ENCODE data around the gene NRG4.
A peak's percentile ranks its signal among the peaks of the same experiment; 100 is the strongest.

Gene NRG4

GRCh38 chr15:75943246-75943645, 69.0 kb downstream of the NRG4 start:
- no peak overlapping the region for H2BK5ac ChIP-seq (ENCODE audit: low read depth, low read length, poor library complexity)
- H3K4me1 ChIP-seq (ENCODE audit: control insufficient read depth in 1 of 2, insufficient read depth in 2 of 2, low read length in 2 of 2), result no peaks in the 10 kb centered on the region
- no peak overlapping the region for H2BK120ac ChIP-seq (ENCODE audit: insufficient read depth, low read length, poor library complexity)
- H4K8ac ChIP-seq (ENCODE audit: low read depth, low read length), result no peak overlapping the region
- H3K27ac ChIP-seq (ENCODE audit: low read depth, low read length), result no peak overlapping the region
- no CpG with 5 or more reads among the region's 5 CpGs for WGBS (ENCODE audit: extremely low coverage, insufficient coverage, insufficient read length)
- H4K12ac ChIP-seq (ENCODE audit: low read depth, low read length), result no peak overlapping the region
- H4K91ac ChIP-seq (ENCODE audit: low read depth, low read length), result no peak overlapping the region
- DNase-seq, result no peak
- H3K9ac ChIP-seq (ENCODE audit: low read length), result no peak overlapping the region
- no peaks in the 10 kb centered on the region for H3K36me3 ChIP-seq (ENCODE audit: control insufficient read depth in 1 of 2, insufficient read depth in 2 of 2, low read length in 2 of 2)
- no peak overlapping the region for H2AFZ ChIP-seq (ENCODE audit: insufficient read depth, low read length, poor library complexity)
- H3K18ac ChIP-seq (ENCODE audit: low read length), result no peak overlapping the region
- H3K79me1 ChIP-seq (ENCODE audit: low read length), result no peaks in the 10 kb centered on the region
- H3K23ac ChIP-seq (ENCODE audit: low read length), result no peak overlapping the region
- no peak overlapping the region for H2BK12ac ChIP-seq (ENCODE audit: low read length)
- no peaks in the 10 kb centered on the region for H3K9me3 ChIP-seq (ENCODE audit: insufficient read depth, low read depth, low read length)
- no peak overlapping the region for H3K14ac ChIP-seq (ENCODE audit: low read length)
- H3K79me2 ChIP-seq (ENCODE audit: control insufficient read depth, insufficient read depth, low read length, poor library complexity), result no peaks in the 10 kb centered on the region
- H3K4ac ChIP-seq (ENCODE audit: low read depth, low read length), result no peak overlapping the region
- no peak overlapping the region for H2AK5ac ChIP-seq (ENCODE audit: low read length)
- no peak overlapping the region for H3K4me2 ChIP-seq (ENCODE audit: low read length)
- H3K4me3 ChIP-seq (ENCODE audit: low read depth, low read length), result no peak overlapping the region
- H3K27me3 ChIP-seq (ENCODE audit: insufficient read depth, low read length), result no peaks in the 10 kb centered on the region

- H2BK5ac ChIP-seq (ENCODE audit: low read depth, low read length, poor library complexity), result no peak overlapping the region
- no peak overlapping the region for H3K4me2 ChIP-seq (ENCODE audit: low read length)
- H4K91ac ChIP-seq (ENCODE audit: low read depth, low read length), result no peak overlapping the region
- H3K14ac ChIP-seq (ENCODE audit: low read length), result no peak overlapping the region
- peaks cover 0 to 5% of the 10 kb centered on the region in 2 experiments for H3K36me3 ChIP-seq (ENCODE audit: control insufficient read depth in 1 of 2, insufficient read depth in 2 of 2, low read length in 2 of 2)
- H3K27me3 ChIP-seq (ENCODE audit: insufficient read depth, low read length), result no peaks in the 10 kb centered on the region
- H3K4ac ChIP-seq (ENCODE audit: low read depth, low read length), result no peak overlapping the region
- no peak overlapping the region for H2AFZ ChIP-seq (ENCODE audit: insufficient read depth, low read length, poor library complexity)
- no peaks in the 10 kb centered on the region for H3K79me1 ChIP-seq (ENCODE audit: low read length)
- DNase-seq, result no peak
- no peak overlapping the region for H3K9ac ChIP-seq (ENCODE audit: low read length)
- no CpG with 5 or more reads among the region's 3 CpGs for WGBS (ENCODE audit: extremely low coverage, insufficient coverage, insufficient read length)
- H3K4me1 ChIP-seq (ENCODE audit: control insufficient read depth in 1 of 2, insufficient read depth in 2 of 2, low read length in 2 of 2), result no peaks in the 10 kb centered on the region
- no peak overlapping the region for H3K23ac ChIP-seq (ENCODE audit: low read length)
- H3K9me3 ChIP-seq (ENCODE audit: insufficient read depth, low read depth, low read length), result no peaks in the 10 kb centered on the region
- no peak overlapping the region for H2BK120ac ChIP-seq (ENCODE audit: insufficient read depth, low read length, poor library complexity)
- H3K79me2 ChIP-seq (ENCODE audit: control insufficient read depth, insufficient read depth, low read length, poor library complexity), result no peaks in the 10 kb centered on the region
- H2BK12ac ChIP-seq (ENCODE audit: low read length), result no peak overlapping the region
- no peak overlapping the region for H4K12ac ChIP-seq (ENCODE audit: low read depth, low read length)
- no peak overlapping the region for H3K18ac ChIP-seq (ENCODE audit: low read length)
- no peak overlapping the region for H3K4me3 ChIP-seq (ENCODE audit: low read depth, low read length)
- H3K27ac ChIP-seq (ENCODE audit: low read depth, low read length), result no peak overlapping the region
- H4K8ac ChIP-seq (ENCODE audit: low read depth, low read length), result no peak overlapping the region
- H2AK5ac ChIP-seq (ENCODE audit: low read length), result no peak overlapping the region
These were observed 69.8 kb downstream of the NRG4 start for GRCh38 chr15:75942464-75942863.

DNA sequence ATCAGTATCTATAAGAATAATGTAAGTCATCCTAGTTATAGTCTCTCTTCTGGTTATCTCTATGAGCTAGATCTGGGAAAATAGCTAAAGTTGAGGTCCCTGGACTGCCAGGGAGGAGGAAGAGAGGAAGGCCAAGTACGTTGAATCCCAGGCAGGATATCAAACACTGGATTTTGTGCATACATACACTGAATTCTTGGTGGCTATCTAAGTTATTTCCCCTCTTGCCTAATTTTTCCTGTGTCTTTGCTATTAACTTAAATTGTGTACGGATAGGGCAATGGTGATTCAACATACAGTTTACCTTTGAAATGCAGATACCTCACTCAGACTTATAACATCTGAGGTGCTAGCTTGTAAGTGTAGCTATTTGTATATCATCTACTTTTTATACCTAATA, 81.4 kb downstream of the NRG4 start:
- H2BK5ac ChIP-seq (ENCODE audit: low read depth, low read length, poor library complexity), result no peak overlapping the region
- H4K12ac ChIP-seq (ENCODE audit: low read depth, low read length), result no peak overlapping the region
- H2BK12ac ChIP-seq (ENCODE audit: low read length), result no peak overlapping the region
- no CpG with 5 or more reads among the region's 2 CpGs for WGBS (ENCODE audit: extremely low coverage, insufficient coverage, insufficient read length)
- no peak overlapping the region for H3K9ac ChIP-seq (ENCODE audit: low read length)
- H3K79me1 ChIP-seq (ENCODE audit: low read length), result no peaks in the 10 kb centered on the region
- no peak overlapping the region for H3K4me3 ChIP-seq (ENCODE audit: low read depth, low read length)
- no peak overlapping the region for H3K4me2 ChIP-seq (ENCODE audit: low read length)
- no peak overlapping the region for H2AK5ac ChIP-seq (ENCODE audit: low read length)
- H3K27me3 ChIP-seq (ENCODE audit: insufficient read depth, low read length), result no peaks in the 10 kb centered on the region
- H3K27ac ChIP-seq (ENCODE audit: low read depth, low read length), result no peak overlapping the region
- no peak overlapping the region for H3K14ac ChIP-seq (ENCODE audit: low read length)
- peaks cover 2% of the 10 kb centered on the region for H3K79me2 ChIP-seq (ENCODE audit: control insufficient read depth, insufficient read depth, low read length, poor library complexity)
- H3K36me3 ChIP-seq (ENCODE audit: control insufficient read depth in 1 of 2, insufficient read depth in 2 of 2, low read length in 2 of 2), result peaks cover 3 to 13% of the 10 kb centered on the region in 2 experiments
- no peaks in the 10 kb centered on the region for H3K9me3 ChIP-seq (ENCODE audit: insufficient read depth, low read depth, low read length)
- H3K4ac ChIP-seq (ENCODE audit: low read depth, low read length), result no peak overlapping the region
- H3K4me1 ChIP-seq (ENCODE audit: control insufficient read depth in 1 of 2, insufficient read depth in 2 of 2, low read length in 2 of 2), result no peaks in the 10 kb centered on the region
- no peak overlapping the region for H4K8ac ChIP-seq (ENCODE audit: low read depth, low read length)
- H2BK120ac ChIP-seq (ENCODE audit: insufficient read depth, low read length, poor library complexity), result no peak overlapping the region
- H2AFZ ChIP-seq (ENCODE audit: insufficient read depth, low read length, poor library complexity), result no peak overlapping the region
- H4K91ac ChIP-seq (ENCODE audit: low read depth, low read length), result no peak overlapping the region
- H3K23ac ChIP-seq (ENCODE audit: low read length), result no peak overlapping the region
- DNase-seq, result peak in 1 of 2 donors; percentile 34
- no peak overlapping the region for H3K18ac ChIP-seq (ENCODE audit: low read length)

DNA sequence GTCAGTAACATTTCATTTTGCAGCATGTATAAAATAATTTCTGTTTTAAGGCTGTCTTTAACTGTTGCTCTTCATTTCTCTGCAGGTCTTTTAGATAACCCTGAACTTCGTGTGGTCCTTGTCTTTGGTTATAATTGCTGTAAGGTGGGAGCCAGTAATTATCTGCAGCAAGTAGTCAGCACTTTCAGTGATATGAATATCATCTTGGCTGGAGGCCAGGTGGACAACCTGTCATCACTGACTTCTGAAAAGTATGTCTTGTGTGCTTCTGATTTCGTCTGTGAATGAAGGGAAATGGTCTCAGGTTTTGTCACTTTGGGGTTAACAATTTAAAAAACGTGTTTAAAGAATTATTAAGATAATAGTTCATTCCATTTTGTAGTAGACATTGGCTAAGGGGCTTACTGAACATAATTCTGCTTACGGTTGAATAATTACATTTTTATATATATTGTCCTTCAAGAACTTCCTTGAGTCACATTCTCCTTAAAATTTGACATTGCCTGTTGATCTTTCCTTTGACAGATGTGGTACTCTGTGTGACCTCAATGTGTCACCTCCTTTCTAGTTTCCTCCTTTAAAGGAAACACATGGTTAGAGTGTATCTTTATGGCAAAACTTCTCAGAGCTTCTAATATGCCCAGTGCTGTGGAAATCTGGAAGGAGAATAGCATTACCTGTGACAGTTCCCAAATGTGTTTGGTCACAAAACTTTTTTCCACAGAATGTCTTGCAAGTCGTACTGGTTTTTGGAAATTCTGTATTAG, 82.2 kb downstream of the NRG4 start:
- H3K27me3 ChIP-seq (ENCODE audit: insufficient read depth, low read length), result no peaks in the 10 kb centered on the region
- no peak overlapping the region for H2BK5ac ChIP-seq (ENCODE audit: low read depth, low read length, poor library complexity)
- H3K4me1 ChIP-seq (ENCODE audit: control insufficient read depth in 1 of 2, insufficient read depth in 2 of 2, low read length in 2 of 2), result no peaks in the 10 kb centered on the region
- H4K12ac ChIP-seq (ENCODE audit: low read depth, low read length), result no peak overlapping the region
- WGBS (ENCODE audit: extremely low coverage, insufficient coverage, insufficient read length), result no CpG with 5 or more reads among the region's 5 CpGs
- H2AFZ ChIP-seq (ENCODE audit: insufficient read depth, low read length, poor library complexity), result no peak overlapping the region
- no peak overlapping the region for H2AK5ac ChIP-seq (ENCODE audit: low read length)
- no peak overlapping the region for H2BK120ac ChIP-seq (ENCODE audit: insufficient read depth, low read length, poor library complexity)
- no peaks in the 10 kb centered on the region for H3K9me3 ChIP-seq (ENCODE audit: insufficient read depth, low read depth, low read length)
- peaks cover 2% of the 10 kb centered on the region for H3K79me2 ChIP-seq (ENCODE audit: control insufficient read depth, insufficient read depth, low read length, poor library complexity)
- no peak overlapping the region for H4K8ac ChIP-seq (ENCODE audit: low read depth, low read length)
- no peak overlapping the region for H4K91ac ChIP-seq (ENCODE audit: low read depth, low read length)
- H3K4me3 ChIP-seq (ENCODE audit: low read depth, low read length), result no peak overlapping the region
- H3K4ac ChIP-seq (ENCODE audit: low read depth, low read length), result no peak overlapping the region
- no peak overlapping the region for H2BK12ac ChIP-seq (ENCODE audit: low read length)
- no peak overlapping the region for H3K4me2 ChIP-seq (ENCODE audit: low read length)
- DNase-seq, result no peak
- H3K36me3 ChIP-seq (ENCODE audit: control insufficient read depth in 1 of 2, insufficient read depth in 2 of 2, low read length in 2 of 2), result peaks cover 3 to 13% of the 10 kb centered on the region in 2 experiments
- no peak overlapping the region for H3K27ac ChIP-seq (ENCODE audit: low read depth, low read length)
- no peak overlapping the region for H3K18ac ChIP-seq (ENCODE audit: low read length)
- H3K14ac ChIP-seq (ENCODE audit: low read length), result no peak overlapping the region
- no peaks in the 10 kb centered on the region for H3K79me1 ChIP-seq (ENCODE audit: low read length)
- H3K23ac ChIP-seq (ENCODE audit: low read length), result no peak overlapping the region
- no peak overlapping the region for H3K9ac ChIP-seq (ENCODE audit: low read length)

All from trophoblast cell (in vitro differentiated cells and primary cell).